NCI-H2081 treated with DMSO at 0.1 percent for 48 hours (cell line): ENCODE data around the gene LELP1.
"Not testable (repeated sequence)": the region's sequence is repeated elsewhere in the genome, so short reads cannot be mapped to it uniquely, and the experiment has no call there.

Experiments
- DNase-seq: peaks from one replicate; lab custom pipeline; 2025; lab: John Stamatoyannopoulos, UW

LELP1 gene

DNA sequence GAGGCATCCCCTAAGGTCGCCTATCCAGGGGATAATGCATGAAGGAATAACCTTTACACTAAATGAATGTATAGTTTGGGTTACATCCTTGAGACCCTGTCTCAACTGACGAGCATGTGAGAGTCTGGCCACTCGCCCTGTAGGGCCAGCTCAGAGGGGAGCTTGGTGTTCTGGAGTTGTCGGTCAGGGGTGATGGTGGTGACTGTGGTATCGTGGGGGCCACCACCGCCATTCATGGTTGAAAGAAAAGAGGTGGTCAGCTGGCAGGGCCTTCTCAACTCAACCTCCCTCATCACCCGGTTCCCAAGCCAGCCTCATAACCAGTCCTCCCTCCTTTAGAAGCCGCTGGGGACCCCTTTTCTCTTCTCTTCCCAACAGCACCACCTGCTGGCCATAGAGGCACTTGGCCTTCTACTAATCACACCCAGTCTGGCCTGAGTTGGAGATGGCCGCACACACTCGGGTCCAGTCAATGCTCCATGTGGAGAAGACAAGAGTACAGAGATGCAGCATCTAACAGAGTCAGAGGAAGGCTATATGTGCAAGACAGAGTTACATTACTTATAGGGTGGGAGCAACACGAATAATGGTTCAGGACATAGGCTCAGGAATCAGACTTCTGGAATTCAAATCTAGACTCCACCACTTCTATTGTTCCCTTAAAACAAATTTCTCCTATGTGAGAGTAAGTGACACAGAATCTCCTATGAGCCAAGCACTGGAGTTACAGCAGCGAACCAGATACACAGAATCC lies 26.0 kb downstream of the LELP1 start:
- DNase-seq, result not testable (repeated sequence)

DNA sequence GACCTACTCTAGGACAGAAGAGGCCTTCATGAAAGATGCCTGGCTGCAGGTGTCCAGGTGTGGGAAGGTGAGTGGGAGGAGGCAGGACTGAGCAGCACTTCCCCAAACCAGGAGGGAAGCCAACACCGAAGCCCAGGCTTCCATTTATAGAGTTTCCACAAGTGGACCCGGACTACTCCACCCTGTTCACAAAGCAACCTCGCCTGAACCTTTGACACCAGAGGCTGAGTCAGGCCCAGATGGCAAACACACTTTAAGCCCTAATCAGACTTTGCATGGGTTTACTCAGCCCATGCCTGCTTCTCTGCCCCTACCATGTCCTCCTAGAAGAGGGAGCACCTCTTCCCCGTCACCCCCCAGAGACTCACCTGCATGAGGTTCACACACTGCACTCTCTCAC lies 28.1 kb downstream of the LELP1 start:
- DNase-seq, result no peak

DNA sequence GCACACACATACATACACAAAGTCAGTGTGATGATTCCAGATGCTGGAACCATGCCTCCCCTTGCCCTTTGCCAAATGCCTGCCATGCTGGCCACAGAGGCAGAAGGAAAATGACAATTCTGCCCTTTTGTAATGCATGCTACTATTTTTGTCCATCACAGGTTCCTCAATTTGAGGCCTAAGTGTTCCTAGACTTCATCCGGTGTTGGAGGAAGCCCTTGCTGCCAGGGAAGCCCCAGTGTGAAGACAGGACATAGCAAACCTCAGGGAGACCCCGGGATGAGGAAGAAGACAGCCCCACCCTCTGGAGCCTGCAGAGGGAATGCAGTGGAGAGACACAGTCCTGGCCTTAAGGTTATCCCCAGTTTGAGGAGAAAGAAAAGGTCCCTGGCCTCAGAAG lies 28.6 kb downstream of the LELP1 start:
- DNase-seq, result no peak

DNA sequence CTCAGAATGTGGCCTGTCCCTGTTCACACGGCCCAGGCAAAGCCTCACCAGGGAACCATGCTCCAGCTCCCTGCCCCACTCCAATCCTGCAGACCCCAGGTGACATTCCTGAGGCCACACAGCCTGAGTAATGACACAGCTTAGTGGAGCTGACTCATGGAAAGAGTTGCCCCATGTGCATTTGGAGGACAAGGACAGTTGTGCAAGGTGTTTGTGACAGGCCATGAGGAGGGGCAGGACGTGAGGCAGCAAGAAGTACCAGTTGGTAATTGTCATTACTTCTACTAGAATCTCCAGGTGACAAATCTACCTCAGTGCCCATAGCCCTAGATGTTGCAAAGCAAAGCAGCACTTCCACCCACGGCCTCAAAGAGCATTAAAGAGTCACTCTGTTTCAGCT lies 29.3 kb downstream of the LELP1 start:
- no peak for DNase-seq

DNA sequence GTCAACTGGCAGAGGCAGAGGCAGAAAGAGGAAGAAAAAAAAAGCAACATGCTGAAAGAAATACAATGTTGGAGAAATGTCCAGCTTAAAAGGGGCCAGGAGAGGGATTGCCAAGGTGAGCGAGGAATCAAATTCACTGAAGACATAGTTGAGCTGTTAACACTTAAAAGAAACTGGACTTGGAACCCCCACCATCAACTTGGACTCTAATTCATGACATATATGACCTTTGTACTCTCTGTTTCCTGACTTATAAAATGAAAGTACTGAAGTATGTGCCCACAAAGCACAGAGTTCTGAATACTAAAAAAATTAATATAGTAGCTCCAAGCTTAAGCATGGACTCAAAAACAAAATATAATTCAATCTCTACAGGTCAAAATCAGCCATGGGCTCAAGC lies 30.2 kb downstream of the LELP1 start:
- no peak for DNase-seq

DNA sequence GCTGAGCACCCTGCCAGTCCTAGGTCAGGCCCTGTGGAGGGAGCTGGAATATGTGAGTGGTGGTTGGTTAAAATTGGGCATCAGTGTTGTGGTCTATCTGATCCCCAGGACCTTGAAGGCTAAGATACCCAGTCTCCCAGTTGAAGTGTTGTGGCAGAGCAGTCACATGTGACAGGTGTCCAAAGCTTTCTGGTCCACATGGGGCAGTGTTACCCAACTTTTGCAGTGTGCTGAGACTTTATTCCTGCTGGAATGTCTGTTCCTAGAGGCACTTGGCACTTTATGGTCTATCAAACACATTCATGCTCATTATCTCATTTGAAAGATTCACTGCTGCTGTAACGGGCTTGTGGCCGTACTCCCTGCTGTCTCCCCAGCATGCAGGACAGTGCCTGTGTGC lies 35.3 kb downstream of the LELP1 start:
- no peak for DNase-seq

DNA sequence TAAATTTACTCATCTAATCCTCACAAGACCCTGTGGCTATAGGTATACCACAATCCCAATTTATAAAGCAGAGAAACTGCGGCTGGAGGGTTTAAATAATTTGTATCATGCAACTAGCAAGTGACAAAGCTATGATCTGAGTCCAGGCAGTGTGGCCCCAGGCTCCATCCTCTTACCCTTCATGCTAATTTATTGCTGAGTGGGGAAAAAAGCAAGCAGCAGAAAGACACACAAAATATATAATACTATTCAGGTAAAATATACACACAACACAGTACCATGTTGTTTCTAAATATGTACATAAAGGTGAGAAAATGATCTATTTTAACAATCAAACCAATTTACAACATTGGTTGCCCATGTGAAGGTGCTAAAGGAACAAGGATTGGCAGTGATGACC lies 38.9 kb downstream of the LELP1 start:
- DNase-seq, result no peak

DNA sequence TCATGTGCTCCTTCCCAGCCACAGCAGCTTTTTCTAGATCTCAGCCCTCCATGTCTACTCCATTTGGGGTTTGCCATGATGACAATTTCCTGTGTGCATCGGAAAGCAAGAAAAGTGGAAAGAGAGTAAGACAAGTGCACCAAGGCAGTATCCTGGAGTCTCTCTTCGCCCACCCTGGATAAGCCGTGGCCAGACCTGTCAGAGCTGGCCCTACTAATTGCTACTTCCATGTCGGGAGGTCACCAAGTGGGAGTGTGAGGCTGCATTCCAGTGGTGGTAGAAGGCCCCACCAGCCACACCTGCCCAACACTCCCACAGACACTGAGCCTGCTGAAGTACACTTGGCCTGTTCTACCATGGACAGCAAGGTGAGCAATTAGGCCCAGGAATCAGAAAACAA lies 42.2 kb downstream of the LELP1 start:
- DNase-seq, result no peak

DNA sequence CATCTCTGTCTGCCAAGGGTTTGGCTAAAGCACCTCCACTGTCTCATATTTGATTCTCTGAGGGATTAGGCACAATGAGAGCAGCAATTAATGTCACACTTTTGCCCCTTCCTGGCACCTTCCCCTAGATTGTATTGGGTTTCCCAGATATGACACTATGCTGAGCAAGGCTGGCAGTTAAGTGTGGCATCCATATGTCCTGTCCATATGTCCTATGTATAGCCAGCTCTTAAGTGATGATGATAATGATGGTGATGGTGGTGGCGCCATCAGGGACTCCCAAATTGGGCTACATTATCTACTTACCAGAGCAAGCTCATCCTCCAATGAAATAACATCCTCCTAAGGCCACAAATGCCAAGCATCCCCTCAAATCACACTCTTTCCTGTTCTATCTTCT lies 42.8 kb downstream of the LELP1 start:
- no peak for DNase-seq

DNA sequence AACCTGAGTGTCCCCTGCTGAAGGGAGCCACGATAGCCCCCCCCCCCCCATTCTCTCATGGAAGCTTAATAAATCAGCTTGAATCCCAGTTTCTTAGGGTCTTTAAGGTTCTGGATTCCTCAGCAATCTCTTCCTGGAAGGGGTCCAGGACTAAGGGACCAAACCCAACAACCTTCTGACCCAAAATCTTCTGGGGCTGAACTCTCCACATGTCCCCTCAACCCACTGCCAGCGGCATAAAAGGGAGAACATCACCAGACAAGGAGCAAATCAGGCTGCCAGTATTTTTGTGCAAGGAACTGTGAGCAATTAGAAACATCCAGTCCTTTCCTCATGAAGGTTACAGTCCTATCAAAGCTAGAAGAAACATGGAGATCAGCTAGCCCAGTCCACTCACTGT lies 43.6 kb downstream of the LELP1 start:
- DNase-seq, result no peak

DNA sequence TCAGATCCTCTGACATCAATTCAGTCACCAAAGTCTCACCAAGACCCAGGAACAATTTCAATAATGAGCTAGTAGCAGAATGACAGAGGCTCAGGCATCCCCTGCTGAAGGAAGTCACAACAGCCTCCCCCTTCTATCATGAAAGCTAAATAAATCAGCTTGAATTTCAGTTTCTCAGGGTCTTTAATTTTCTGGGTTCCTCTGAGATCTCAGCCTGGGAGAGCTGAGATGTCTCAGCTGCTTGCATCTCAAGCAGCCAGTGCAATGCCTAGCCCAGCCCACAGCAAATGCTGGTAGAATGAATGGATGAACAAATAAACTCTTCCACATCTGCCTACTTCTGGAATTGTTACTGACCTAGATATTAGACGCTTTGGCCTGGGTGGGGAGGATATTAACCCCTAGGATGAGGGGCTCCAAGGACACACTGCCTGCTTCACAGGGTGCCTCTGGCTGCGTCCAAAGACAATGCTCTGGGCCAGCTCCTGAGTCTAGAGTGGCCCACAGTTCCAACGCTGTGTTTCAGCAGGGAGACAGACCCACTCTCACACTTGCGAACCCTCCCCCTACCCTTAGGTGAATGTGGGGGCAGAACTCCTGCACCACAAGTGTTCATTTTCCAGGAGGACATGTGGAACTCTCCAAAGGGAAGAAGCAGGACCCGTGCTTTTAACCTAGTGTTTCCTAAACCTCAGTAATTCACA lies 45.1 kb downstream of the LELP1 start:
- DNase-seq, result no peak

DNA sequence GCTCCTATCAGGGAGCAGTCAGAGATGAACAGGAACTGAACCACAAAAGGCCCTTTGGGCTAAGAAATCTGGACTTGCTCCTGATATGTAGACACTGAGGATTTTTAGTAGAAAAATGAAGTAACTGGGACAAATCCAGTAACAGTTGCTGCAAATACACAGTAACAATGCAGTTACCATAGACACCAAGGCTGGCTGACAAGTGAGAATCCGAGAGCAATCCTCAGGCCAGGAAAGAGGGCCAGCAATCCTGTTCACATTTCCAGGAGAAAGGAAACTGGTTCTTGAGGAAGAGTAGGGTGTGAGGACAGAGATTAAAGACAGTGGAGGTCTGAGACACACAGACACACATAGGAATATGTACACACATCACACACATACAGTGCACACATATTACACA lies 46.9 kb downstream of the LELP1 start:
- DNase-seq, result no peak

DNA sequence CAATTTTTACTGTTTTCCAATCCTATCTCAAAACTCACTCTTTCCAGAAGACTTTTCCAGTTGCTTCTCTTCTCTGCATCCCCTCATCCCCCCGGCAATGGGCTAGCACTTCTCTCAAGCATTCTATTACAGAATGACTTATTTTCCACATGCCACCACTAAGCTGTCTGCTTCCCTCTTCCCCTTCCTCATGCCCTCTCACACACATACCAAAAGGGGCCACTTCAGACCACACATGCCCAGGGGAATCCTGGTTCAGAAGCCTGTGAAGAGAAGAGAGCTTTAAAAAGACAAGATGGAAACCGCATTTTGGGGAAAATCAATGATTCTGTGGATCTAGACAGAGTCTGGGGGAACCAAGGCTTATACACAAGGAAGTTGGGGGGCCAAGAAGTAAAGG lies 47.9 kb downstream of the LELP1 start:
- DNase-seq, result no peak

DNA sequence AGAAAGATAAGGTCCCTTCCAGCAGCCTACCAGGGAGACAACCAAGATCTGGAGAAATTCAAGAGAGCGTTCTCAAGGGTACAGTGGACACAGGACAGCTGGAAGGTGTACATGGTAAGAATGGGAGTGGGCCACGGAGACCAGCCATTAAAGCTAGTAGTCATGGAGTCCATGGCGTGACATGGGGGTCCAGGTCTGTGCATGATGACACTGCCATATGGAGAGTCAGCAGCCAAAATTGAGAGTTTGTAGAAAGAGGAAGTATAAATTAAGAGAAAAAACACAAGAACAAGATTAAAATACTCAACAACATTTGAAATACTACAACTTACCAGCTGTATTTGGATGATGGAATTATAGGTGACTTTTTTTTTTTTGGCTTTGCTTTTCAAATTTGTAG lies 48.3 kb downstream of the LELP1 start:
- DNase-seq, result no peak

DNA sequence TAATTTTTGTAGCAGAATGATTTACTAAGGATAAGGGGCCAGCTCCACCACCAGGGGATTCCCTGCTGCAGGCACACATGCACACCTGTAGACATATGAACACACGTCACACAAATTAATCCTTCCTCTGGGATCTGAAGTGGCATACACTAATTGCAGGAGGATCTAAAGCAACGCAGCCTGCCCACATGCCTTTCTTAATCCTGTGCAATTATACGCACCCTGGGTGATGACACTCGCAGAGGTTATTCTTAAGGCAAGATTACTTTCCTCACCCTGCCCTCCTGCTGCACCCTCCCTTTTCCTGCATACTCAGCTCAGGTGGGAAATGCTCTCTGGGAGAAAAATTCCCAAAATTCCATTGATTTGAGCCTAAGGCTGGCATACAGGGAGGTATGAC lies 48.8 kb downstream of the LELP1 start:
- no peak for DNase-seq

DNA sequence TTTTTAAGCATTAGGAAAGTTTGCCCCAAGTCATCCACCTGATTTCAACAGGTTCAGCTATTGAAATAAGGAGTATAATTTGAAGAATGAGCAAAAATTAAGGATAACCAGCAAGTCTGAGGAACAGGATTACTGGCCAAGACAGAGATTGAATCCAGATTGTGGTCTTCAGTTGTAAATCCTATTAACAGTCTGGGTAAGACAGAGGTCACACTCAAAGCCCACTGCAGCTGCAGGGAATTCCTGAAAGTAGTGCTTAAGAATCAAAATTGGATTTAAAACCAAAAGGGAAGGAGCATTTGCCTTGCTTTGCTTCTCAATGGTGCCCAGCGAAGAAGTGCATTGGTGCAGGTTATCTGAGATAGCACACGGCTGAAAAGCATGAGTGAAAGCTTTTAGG lies 49.8 kb downstream of the LELP1 start:
- DNase-seq, result no peak

DNA sequence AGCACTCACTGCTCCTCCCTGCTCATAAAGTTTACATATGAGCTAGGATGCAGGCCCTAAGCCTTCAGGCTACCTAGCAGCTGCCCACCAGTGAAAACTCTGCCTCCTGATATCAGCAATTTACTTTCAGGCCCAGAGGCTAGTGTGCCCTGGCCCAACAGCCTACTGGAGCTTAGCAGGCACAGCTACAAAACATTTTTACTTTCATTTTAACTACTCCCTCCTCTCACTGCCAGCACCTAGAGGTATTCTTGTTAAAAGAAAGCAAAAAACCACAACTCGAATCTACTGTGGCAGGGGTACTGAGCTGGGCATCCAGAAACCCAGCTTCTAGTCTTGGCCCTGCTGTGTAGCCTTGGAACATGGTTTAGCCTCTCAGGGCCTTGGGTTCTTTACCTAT lies 50.5 kb downstream of the LELP1 start:
- DNase-seq, result no peak
